ENCODE measurements around the gene LGALS7B.
A peak's percentile ranks its signal among the peaks of the same experiment; 100 is the strongest.

The LGALS7B gene

DNA sequence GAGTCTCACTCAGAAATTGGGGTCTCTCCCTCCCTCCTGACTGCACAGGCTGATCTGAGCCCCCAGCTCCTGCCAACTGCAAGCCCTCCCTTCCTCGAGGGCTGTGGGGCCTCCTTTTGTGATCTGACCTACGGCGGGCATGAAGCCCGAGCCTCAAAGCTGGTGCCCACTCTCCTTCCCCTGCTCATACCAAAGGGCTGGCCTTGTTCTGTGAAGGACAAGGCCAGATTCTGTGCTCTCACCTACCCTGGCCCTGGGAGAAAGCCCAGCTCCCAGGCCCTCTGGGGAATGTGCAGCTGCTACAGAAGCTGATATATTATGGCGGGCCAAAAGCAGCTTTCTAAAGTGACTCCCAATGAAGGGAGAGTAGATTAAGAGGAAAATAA, 51.6 kb downstream of the LGALS7B start:
- no peak for DNase-seq (ENCODE audit: low spot score)
- ChIA-PET POLR2A (ENCODE audit: low non-redundant PET) (interaction anchor here (0.5 to 1.0 kb wide), 4 partner anchors 9 to 108 kb away, joined by 3 to 6 read pairs (median 4); no protein-coding TSS in a partner anchor), CTCF (no interaction called here)
- H3K27ac ChIP-seq = peak overlapping the region; percentile 91
- TF ChIP-seq CTCF (conservative IDR thresholded peaks at IDR 0.05; ENCODE audit: low read depth) = no peak

Data from RWPE1 (cell line).